IMR-90 (cell line): Measurements from ENCODE around the gene VRK2. TPM values are rescaled to one million over a fixed set of nuclear protein-coding genes. Genes with fewer than 3 reads are reported as not detected.

ENCODE experiments used
- ATAC-seq: fragments of 200-7000 bp; cut with Tn5 transposase; 2 replicates; pipeline ENCODE4 v1.9.1; 2020; ENCODE audit warnings: low read depth, mild to moderate bottlenecking, moderate library complexity
- BruUV-seq: library from RNA; stranded (reverse); fragments of 400-500 nt; replicated peaks from 2 replicates; lab custom pipeline; 2021; lab: Mats Ljungman, UMichigan
- CTCF ChIA-PET: fragments of 300-600 bp; formaldehyde crosslinking; extraction: SDS; loops from one replicate; lab custom pipeline; 2021; ENCODE audit warnings: antibody characterized with exemption; lab: Yijun Ruan, JAX
- POLR2A ChIA-PET: fragments of 300-600 bp; sonication (Branson Sonifier 250); formaldehyde crosslinking; loops from one replicate; lab custom pipeline; 2022; ENCODE audit warnings: antibody characterized with exemption; ENCODE audit not compliant: unreplicated experiment; lab: Charles Lee
- DNase-seq: peaks from one replicate; pipeline ENCODE4 v3.0.0; 2013
- H2AFZ ChIP-seq: replicated peaks from 2 replicates; pipeline ENCODE3; 2013; ENCODE audit warnings: low read length, mild to moderate bottlenecking; ENCODE audit not compliant: poor library complexity
- H2AK5ac ChIP-seq: 2 replicates; pipeline ENCODE4 v1.6.1; 2013; ENCODE audit warnings: low read depth, low read length, inconsistent platforms
- H2AK9ac ChIP-seq: replicated peaks from 2 replicates; pipeline ENCODE3; 2013; ENCODE audit warnings: mild to moderate bottlenecking, low read depth, low read length, moderate library complexity; ENCODE audit not compliant: poor library complexity
- H2BK120ac ChIP-seq: 2 replicates; pipeline ENCODE4 v1.6.1; 2013; ENCODE audit warnings: low read depth, low read length, inconsistent platforms
- H2BK15ac ChIP-seq: 3 replicates; pipeline ENCODE4 v1.6.1; 2013; ENCODE audit warnings: low read depth, low read length, inconsistent platforms
- H2BK20ac ChIP-seq: 2 replicates; pipeline ENCODE4 v1.6.1; 2013; ENCODE audit warnings: low read depth, mild to moderate bottlenecking, inconsistent platforms, low read length, moderate library complexity
- H2BK5ac ChIP-seq: 2 replicates; pipeline ENCODE4 v1.6.1; 2013; ENCODE audit warnings: mild to moderate bottlenecking, low read depth, low read length, inconsistent platforms; ENCODE audit not compliant: poor library complexity, severe bottlenecking
- H3K14ac ChIP-seq: replicated peaks from 2 replicates; pipeline ENCODE4 v1.6.1; 2013; ENCODE audit warnings: low read depth, low read length, inconsistent platforms
- H3K18ac ChIP-seq: 2 replicates; pipeline ENCODE4 v1.6.1; 2013; ENCODE audit warnings: low read depth, low read length, control low read depth
- H3K23ac ChIP-seq: 2 replicates; pipeline ENCODE4 v1.6.1; 2013; ENCODE audit warnings: low read depth, low read length, inconsistent platforms
- H3K27ac ChIP-seq: 2 replicates; pipeline ENCODE4 v1.5.1; 2013; ENCODE audit warnings: mild to moderate bottlenecking, control low read depth, low read length; ENCODE audit not compliant: insufficient read depth
- H3K27me3 ChIP-seq: 2 replicates; pipeline ENCODE4 v1.6.1; 2013; ENCODE audit warnings: low read length; ENCODE audit not compliant: control insufficient read depth, insufficient read depth
- H3K36me3 ChIP-seq: 2 replicates; pipeline ENCODE4 v1.6.1; 2013; ENCODE audit warnings: low read length, mixed read lengths; ENCODE audit not compliant: control insufficient read depth, insufficient read depth
- H3K4ac ChIP-seq: 2 replicates; pipeline ENCODE4 v1.6.1; 2013; ENCODE audit warnings: low read depth, low read length, inconsistent platforms
- H3K4me1 ChIP-seq: 2 replicates; pipeline ENCODE4 v1.6.1; 2013; ENCODE audit warnings: low read length, mixed read lengths; ENCODE audit not compliant: control insufficient read depth, insufficient read depth
- H3K4me2 ChIP-seq: 2 replicates; pipeline ENCODE4 v1.6.1; 2013; ENCODE audit warnings: low read depth, mild to moderate bottlenecking, control low read depth, low read length, moderate library complexity
- H3K4me3 ChIP-seq: 2 replicates; pipeline ENCODE4 v1.5.1; 2013; ENCODE audit warnings: low read depth, mild to moderate bottlenecking, control low read depth, low read length, moderate library complexity; ENCODE audit not compliant: insufficient read depth
- H3K56ac ChIP-seq: 2 replicates; pipeline ENCODE4 v1.6.1; 2013; ENCODE audit warnings: low read length, inconsistent platforms; ENCODE audit not compliant: insufficient read depth; ENCODE audit errors: extremely low read depth
- H3K79me1 ChIP-seq, 2 experiments: 2 replicates each; pipeline ENCODE4 v1.6.1; 2013; ENCODE audit warnings: low read length in 2 of 2, inconsistent platforms in 1 of 2, low read depth in 1 of 2
- H3K9ac ChIP-seq: 2 replicates; pipeline ENCODE4 v1.6.1; 2013; ENCODE audit warnings: low read depth, low read length, control low read depth
- H3K9me1 ChIP-seq: 2 replicates; pipeline ENCODE4 v1.6.1; 2013; ENCODE audit warnings: low read length, inconsistent platforms; ENCODE audit not compliant: insufficient read depth
- H3K9me3 ChIP-seq: 2 replicates; pipeline ENCODE4 v1.6.1; 2013; ENCODE audit warnings: low read length; ENCODE audit not compliant: control insufficient read depth, insufficient read depth
- H4K20me1 ChIP-seq: 2 replicates; pipeline ENCODE4 v1.6.1; 2013; ENCODE audit warnings: low read length, inconsistent platforms; ENCODE audit not compliant: insufficient read depth
- H4K5ac ChIP-seq: 2 replicates; pipeline ENCODE4 v1.6.1; 2013; ENCODE audit warnings: mild to moderate bottlenecking, low read depth, low read length, control low read depth
- H4K8ac ChIP-seq, 2 experiments: 2 replicates each; pipeline ENCODE4 v1.6.1; 2013; ENCODE audit warnings: low read depth in 2 of 2, low read length in 2 of 2, control low read depth in 1 of 2, inconsistent platforms in 1 of 2
- H4K91ac ChIP-seq: 2 replicates; pipeline ENCODE4 v1.6.1; 2013; ENCODE audit warnings: low read depth, low read length, inconsistent platforms; ENCODE audit not compliant: insufficient read depth
- BHLHE40 ChIP-seq: fragments of 150-350 bp; IDR thresholded peaks from 2 replicates; pipeline ENCODE4 v1.6.1; 2016; ENCODE audit warnings: mild to moderate bottlenecking, low read depth, low read length
- CEBPB ChIP-seq: IDR thresholded peaks from 2 replicates; pipeline ENCODE4 v1.6.1; 2012; ENCODE audit warnings: low read depth, low read length, improper control_type of control experiment
- CHD1 ChIP-seq: IDR thresholded peaks from 2 replicates; pipeline ENCODE4 v1.6.1; 2012; ENCODE audit warnings: low read depth, low read length, improper control_type of control experiment
- MAFK ChIP-seq: IDR thresholded peaks from 2 replicates; pipeline ENCODE4 v1.6.1; 2012; ENCODE audit warnings: low read depth, low read length, improper control_type of control experiment
- dilution Hi-C: fragments of 300-500 bp; cut with HindIII; formaldehyde crosslinking; loops from one replicate; pipeline ENCODE4 v1.14.3; 2018; ENCODE audit warnings: low sequenced_read_pairs; ENCODE audit not compliant: unreplicated experiment
- in situ Hi-C: fragments of 300-500 bp; cut with MboI; formaldehyde crosslinking; loops from 3 replicates; pipeline ENCODE4 v1.14.3; 2019; ENCODE audit warnings: low sequenced_read_pairs, inconsistent platforms, mixed read lengths
- intact Hi-C: fragments of 100-400 bp; cut with micrococcal nuclease; formaldehyde crosslinking; loops from 2 replicates; pipeline ENCODE4 v1.10.0; 2022
- polyA plus RNA-seq, 3 experiments: library from polyadenylated mRNA; depleted of rRNA; stranded (reverse); fragments of >200 nt; gene quantifications; 2 replicates each; pipeline ENCODE4 v1.2.3, GENCODE V29; 2012; ENCODE audit warnings: low replicate concordance in 1 of 3
- total RNA-seq: library from RNA; depleted of rRNA; stranded (reverse); fragments of >200 nt; gene quantifications from 2 replicates; pipeline ENCODE4 v1.2.3, GENCODE V29; 2012
- TF ChIP-seq, protein P1 (sequence below): conservative IDR thresholded peaks from 2 replicates; pipeline ENCODE4 v1.5.1; 2012; ENCODE audit warnings: mild to moderate bottlenecking, low read depth, low read length, improper control_type of control experiment
- TF ChIP-seq, protein P2 (sequence below): fragments of 150-350 bp; IDR thresholded peaks from 2 replicates; pipeline ENCODE4 v1.6.1; 2016; ENCODE audit warnings: low read depth, mild to moderate bottlenecking, low read length, moderate library complexity, borderline replicate concordance

VRK2 gene
- total and polyA plus RNA-seq, 2 of the 4 experiments (the other 2 are of a cell fraction): 12.2 to 22.8 TPM

DNA sequence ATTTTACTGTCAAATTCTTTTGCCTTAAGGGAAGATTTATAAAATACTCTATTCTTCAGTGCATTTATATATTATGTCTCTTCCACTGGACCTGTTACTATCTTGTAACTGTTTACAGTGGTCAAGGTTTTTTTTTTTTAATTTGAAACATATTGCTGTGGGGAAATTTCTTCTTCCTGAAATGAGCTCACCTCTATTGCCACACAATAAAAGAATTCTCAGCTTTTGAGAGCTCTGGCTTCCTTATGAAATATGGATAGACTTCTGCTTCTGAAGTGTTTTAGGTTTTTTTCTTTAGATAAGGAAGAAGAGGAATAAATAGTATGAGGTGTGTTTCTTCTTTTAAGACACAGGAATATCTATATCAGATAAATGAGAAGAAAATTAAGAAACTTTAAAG is 7.7 kb downstream of the VRK2 start:
- CTCF ChIA-PET: interaction anchor here (0.8 kb wide), 2 partner anchors 8 to 13 kb away, joined by 3 read pairs; no protein-coding TSS in a partner anchor
- no peak overlapping the region for H3K27ac ChIP-seq
- H4K91ac ChIP-seq: no peak overlapping the region

More for the DNA sequence above, 7.7 kb downstream of the VRK2 start:
- H2BK15ac ChIP-seq: no peak overlapping the region
- DNase-seq (peak; percentile 47), ATAC-seq (no peak)
- no peaks in the 10 kb centered on the region for H3K27me3 ChIP-seq
- POLR2A ChIA-PET: no interaction called here
- no peak overlapping the region for H3K4ac ChIP-seq
- no peak overlapping the region for H3K23ac ChIP-seq
- H3K9ac ChIP-seq: no peak overlapping the region
- H3K36me3 ChIP-seq: peaks cover 2% of the 10 kb centered on the region; the same call in 1 of the 2 replicates
- H3K9me3 ChIP-seq: no peaks in the 10 kb centered on the region
- H2BK5ac ChIP-seq: no peak overlapping the region
- H2AFZ ChIP-seq: no peak overlapping the region
- H4K5ac ChIP-seq: no peak overlapping the region
- no peak overlapping the region for H2BK20ac ChIP-seq
- H3K18ac ChIP-seq: no peak overlapping the region
- no peak overlapping the region for H3K14ac ChIP-seq
- H3K56ac ChIP-seq: no peak overlapping the region
- H3K4me2 ChIP-seq: no peak overlapping the region
- in situ Hi-C loops (no loop called here), intact Hi-C loops (no loop called here), dilution Hi-C loops (no loop called here)
- TF ChIP-seq CHD1 (no peak), MAFK (no peak), CEBPB (peak; percentile 59; the same call in 1 of the 2 replicates), BHLHE40 (no peak)
- TF ChIP-seq, protein P1, sequence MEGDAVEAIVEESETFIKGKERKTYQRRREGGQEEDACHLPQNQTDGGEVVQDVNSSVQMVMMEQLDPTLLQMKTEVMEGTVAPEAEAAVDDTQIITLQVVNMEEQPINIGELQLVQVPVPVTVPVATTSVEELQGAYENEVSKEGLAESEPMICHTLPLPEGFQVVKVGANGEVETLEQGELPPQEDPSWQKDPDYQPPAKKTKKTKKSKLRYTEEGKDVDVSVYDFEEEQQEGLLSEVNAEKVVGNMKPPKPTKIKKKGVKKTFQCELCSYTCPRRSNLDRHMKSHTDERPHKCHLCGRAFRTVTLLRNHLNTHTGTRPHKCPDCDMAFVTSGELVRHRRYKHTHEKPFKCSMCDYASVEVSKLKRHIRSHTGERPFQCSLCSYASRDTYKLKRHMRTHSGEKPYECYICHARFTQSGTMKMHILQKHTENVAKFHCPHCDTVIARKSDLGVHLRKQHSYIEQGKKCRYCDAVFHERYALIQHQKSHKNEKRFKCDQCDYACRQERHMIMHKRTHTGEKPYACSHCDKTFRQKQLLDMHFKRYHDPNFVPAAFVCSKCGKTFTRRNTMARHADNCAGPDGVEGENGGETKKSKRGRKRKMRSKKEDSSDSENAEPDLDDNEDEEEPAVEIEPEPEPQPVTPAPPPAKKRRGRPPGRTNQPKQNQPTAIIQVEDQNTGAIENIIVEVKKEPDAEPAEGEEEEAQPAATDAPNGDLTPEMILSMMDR: no peak
- TF ChIP-seq, protein P2, sequence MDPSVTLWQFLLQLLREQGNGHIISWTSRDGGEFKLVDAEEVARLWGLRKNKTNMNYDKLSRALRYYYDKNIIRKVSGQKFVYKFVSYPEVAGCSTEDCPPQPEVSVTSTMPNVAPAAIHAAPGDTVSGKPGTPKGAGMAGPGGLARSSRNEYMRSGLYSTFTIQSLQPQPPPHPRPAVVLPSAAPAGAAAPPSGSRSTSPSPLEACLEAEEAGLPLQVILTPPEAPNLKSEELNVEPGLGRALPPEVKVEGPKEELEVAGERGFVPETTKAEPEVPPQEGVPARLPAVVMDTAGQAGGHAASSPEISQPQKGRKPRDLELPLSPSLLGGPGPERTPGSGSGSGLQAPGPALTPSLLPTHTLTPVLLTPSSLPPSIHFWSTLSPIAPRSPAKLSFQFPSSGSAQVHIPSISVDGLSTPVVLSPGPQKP: no peak
- peaks cover 6 to 13% of the 10 kb centered on the region in 2 experiments; a peak in 3 of 4 replicates for H3K79me1 ChIP-seq
- H3K4me3 ChIP-seq: no peak overlapping the region
- no peaks in the 10 kb centered on the region for H3K4me1 ChIP-seq
- H4K20me1 ChIP-seq: no peaks in the 10 kb centered on the region
- no peak overlapping the region for H2AK9ac ChIP-seq
- no TSS peak for BruUV-seq
- peaks cover 11% of the 10 kb centered on the region for H3K9me1 ChIP-seq
- no peak overlapping the region for H2AK5ac ChIP-seq
- no peak overlapping the region for H4K8ac ChIP-seq
- no peak overlapping the region for H2BK120ac ChIP-seq
